K562 treated with DMSO at 1 percent for 24 hours (cell line): ENCODE results near the gene HLA-F. TPM values are rescaled to one million over a fixed set of nuclear protein-coding genes. Genes with fewer than 3 reads are reported as not detected.

Experiments used
- total RNA-seq: library from RNA; unstranded; fragments of 300-600 nt; gene quantifications from 2 replicates; pipeline ENCODE4 v1.2.3, GENCODE V29; 2022; ENCODE audit warnings: low read depth; ENCODE audit not compliant: insufficient read depth

The HLA-F gene
- total RNA-seq = not detected in 2 replicates

DNA sequence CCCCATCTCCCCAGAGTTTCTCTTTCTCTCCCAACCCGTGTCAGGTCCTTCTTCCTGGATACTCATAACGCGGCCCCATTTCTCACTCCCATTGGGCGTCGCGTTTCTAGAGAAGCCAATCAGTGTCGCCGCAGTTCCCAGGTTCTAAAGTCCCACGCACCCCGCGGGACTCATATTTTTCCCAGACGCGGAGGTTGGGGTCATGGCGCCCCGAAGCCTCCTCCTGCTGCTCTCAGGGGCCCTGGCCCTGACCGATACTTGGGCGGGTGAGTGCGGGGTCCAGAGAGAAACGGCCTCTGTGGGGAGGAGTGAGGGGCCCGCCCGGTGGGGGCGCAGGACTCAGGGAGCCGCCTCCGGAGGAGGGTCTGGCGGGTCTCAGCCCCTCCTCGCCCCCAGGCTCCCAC lies at the start of gene HLA-F:
HLA-F (plus strand) TSS at position 173 of the 404 bp plus-strand sequence; CDS start at position 203, 30 bp downstream.

GRCh38 chr6:29680904-29681303 lies 42.3 kb upstream of the HLA-F start, which contains the start of gene ZFP57:
ZFP57 (minus strand) TSS chr6:29681152; CDS start chr6:29677003, 4,149 bp downstream.

Other genes starting within 250 kb of the HLA-F start
- gene MAS1L, start 235.5 kb upstream of the HLA-F start, total RNA-seq = not detected in 2 replicates
- gene UBD, start 163.7 kb upstream of the HLA-F start, total RNA-seq = 1.2 and 1.8 TPM in 2 replicates
- not detected in 2 replicates for gene OR2H2, start 138.3 kb upstream of the HLA-F start, total RNA-seq
- 9.9 and 10.5 TPM in 2 replicates for gene GABBR1, start 90.3 kb upstream of the HLA-F start, total RNA-seq
- gene MOG, start 66.3 kb upstream of the HLA-F start, total RNA-seq = not detected in 2 replicates
- gene ZFP57, start 42.3 kb upstream of the HLA-F start, total RNA-seq = 0.19 TPM in 1 of 2 replicates, not detected in the other
- gene HLA-G, start 104.4 kb downstream of the HLA-F start, total RNA-seq = not detected in 2 replicates
- gene HLA-A, start 219.1 kb downstream of the HLA-F start, total RNA-seq = 0.29 TPM in 1 of 2 replicates, not detected in the other